CD4-positive, alpha-beta T cell treated with Interleukin-4 for 1 hour (primary cell): ENCODE measurements around the gene SSTR5.

Source experiments
- DNase-seq, 2 donors: peaks; one replicate each; pipeline ENCODE4 v3.0.0-alpha.2; 2020 to 2022

Gene SSTR5

GRCh38 chr16:1040346-1040745 lies 32.2 kb upstream of the SSTR5 start:
- DNase-seq: no peak

- no peak for DNase-seq
These were observed 30.4 kb upstream of the SSTR5 start for GRCh38 chr16:1042049-1042744.

- no peak for DNase-seq
These were observed 29.7 kb upstream of the SSTR5 start for GRCh38 chr16:1042866-1043265.

GRCh38 chr16:1043881-1044451 lies 28.6 kb upstream of the SSTR5 start:
- no peak for DNase-seq

- DNase-seq: no peak
These were observed 27.9 kb upstream of the SSTR5 start for GRCh38 chr16:1044460-1045309.

GRCh38 chr16:1045310-1045992 lies 27.1 kb upstream of the SSTR5 start:
- no peak for DNase-seq

GRCh38 chr16:1045993-1046911 lies 26.3 kb upstream of the SSTR5 start:
- DNase-seq: no peak

GRCh38 chr16:1047123-1047522 lies 25.4 kb upstream of the SSTR5 start:
- no peak for DNase-seq

GRCh38 chr16:1047801-1048200 lies 24.7 kb upstream of the SSTR5 start:
- no peak for DNase-seq

- DNase-seq: no peak
These were observed 24.0 kb upstream of the SSTR5 start for GRCh38 chr16:1048442-1049112.

GRCh38 chr16:1049113-1049975 lies 23.2 kb upstream of the SSTR5 start:
- DNase-seq: no peak

- no peak for DNase-seq
These were observed 22.6 kb upstream of the SSTR5 start for GRCh38 chr16:1049976-1050247.

GRCh38 chr16:1050516-1050915 lies 22.0 kb upstream of the SSTR5 start:
- DNase-seq: no peak

GRCh38 chr16:1050921-1051320 lies 21.6 kb upstream of the SSTR5 start:
- no peak for DNase-seq

GRCh38 chr16:1051446-1051845 lies 21.1 kb upstream of the SSTR5 start:
- DNase-seq: no peak

- no peak for DNase-seq
These were observed 19.8 kb upstream of the SSTR5 start for GRCh38 chr16:1052721-1053120.

GRCh38 chr16:1053121-1053521 lies 19.4 kb upstream of the SSTR5 start:
- no peak for DNase-seq

GRCh38 chr16:1053700-1054368 lies 18.7 kb upstream of the SSTR5 start:
- DNase-seq: no peak

GRCh38 chr16:1054660-1055556 lies 17.6 kb upstream of the SSTR5 start:
- DNase-seq: no peak
